Esophagus squamous epithelium (tissue), 4 donors: ENCODE results near the gene CTNNA3.

ENCODE experiments used
- CTCF ChIP-seq, 6 experiments: fragments of 450-650 bp in 4 of 6; fragments of 200-600 bp in 2 of 6; sonication (generic) in 2 of 6; IDR thresholded peaks; one replicate each; pipeline ENCODE4 v1.5.1; 2016 to 2019; ENCODE audit warnings: antibody characterized with exemption in 6 of 6, mild to moderate bottlenecking in 4 of 6, moderate library complexity in 4 of 6
- POLR2A ChIP-seq, 4 donors: fragments of 450-650 bp; IDR thresholded peaks; one replicate each; pipeline ENCODE4 v1.6.1; 2017; ENCODE audit warnings: antibody characterized with exemption in 4 of 4, mild to moderate bottlenecking in 4 of 4, moderate library complexity in 3 of 4

- TF ChIP-seq POLR2A (IDR thresholded peaks at IDR 0.05) (no peak), CTCF (IDR thresholded peaks at IDR 0.05) (no peak)
These were observed 1015.1 kb downstream of the CTNNA3 start for GRCh38 chr10:66680886-66681285.
